Ramos (cell line): ENCODE measurements around the gene MDN1.
"Not testable (repeated sequence)": the region's sequence is repeated elsewhere in the genome, so short reads cannot be mapped to it uniquely, and the experiment has no call there.

Experiments used
- in situ Hi-C: fragments of 300-500 bp; cut with MboI; formaldehyde crosslinking; loops from one replicate; pipeline ENCODE4 v1.14.3; 2022; ENCODE audit warnings: low sequenced_read_pairs; ENCODE audit not compliant: unreplicated experiment

The MDN1 gene

GRCh38 chr6:89776583-89777233 lies 42.9 kb downstream of the MDN1 start:
- in situ Hi-C loops: no loop called here

- in situ Hi-C loops: no loop called here
These were observed 44.4 kb downstream of the MDN1 start for GRCh38 chr6:89775150-89775549.

DNA sequence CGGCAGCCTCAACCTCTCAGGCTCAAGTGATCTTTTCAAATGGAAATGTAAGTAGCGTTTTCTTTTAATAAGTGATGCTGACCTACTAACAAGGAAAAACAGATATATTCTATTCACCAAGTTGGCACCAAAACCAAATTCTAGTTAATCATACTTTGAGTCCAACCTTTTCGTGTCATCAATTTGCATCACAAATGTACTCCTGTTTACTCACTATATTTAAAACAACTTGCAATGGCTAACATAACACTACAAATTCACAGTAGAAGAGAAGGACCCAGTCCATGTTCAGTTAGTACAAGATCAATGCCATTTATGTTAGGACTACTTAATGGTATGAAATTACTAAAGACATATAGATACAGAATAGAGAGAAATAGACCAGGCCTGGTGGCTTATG lies 50.0 kb downstream of the MDN1 start:
- in situ Hi-C loops: no loop called here

- in situ Hi-C loops: no loop called here
These were observed 51.3 kb downstream of the MDN1 start for GRCh38 chr6:89768324-89768723.

- in situ Hi-C loops: no loop called here
These were observed 56.0 kb downstream of the MDN1 start for GRCh38 chr6:89763550-89763949.

GRCh38 chr6:89758830-89759229 lies 60.8 kb downstream of the MDN1 start:
- in situ Hi-C loops: no loop called here

- in situ Hi-C loops: no loop called here
These were observed 69.3 kb downstream of the MDN1 start for GRCh38 chr6:89750338-89750737.

GRCh38 chr6:89749918-89750317 lies 69.7 kb downstream of the MDN1 start:
- in situ Hi-C loops: no loop called here

DNA sequence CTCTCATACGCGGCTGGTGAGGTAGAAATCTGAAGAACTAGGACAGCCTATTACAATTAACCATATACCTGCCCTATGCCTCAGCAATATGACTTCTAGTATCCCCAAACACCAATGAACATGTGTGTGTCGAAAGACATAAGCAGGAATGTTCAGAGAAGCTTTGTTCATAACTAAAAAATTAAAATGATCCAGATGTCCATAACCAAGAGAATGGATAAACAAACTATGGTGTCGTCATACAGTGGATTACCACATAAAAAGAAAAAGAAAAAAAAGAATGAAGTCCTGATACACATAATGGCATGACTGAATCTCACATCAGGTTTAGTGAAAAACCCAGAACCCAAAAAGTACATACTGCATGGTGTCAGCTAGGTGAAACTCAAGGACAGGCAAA lies 73.9 kb downstream of the MDN1 start:
- in situ Hi-C loops: no loop called here

GRCh38 chr6:89745096-89745495 lies 74.5 kb downstream of the MDN1 start:
- in situ Hi-C loops: no loop called here

DNA sequence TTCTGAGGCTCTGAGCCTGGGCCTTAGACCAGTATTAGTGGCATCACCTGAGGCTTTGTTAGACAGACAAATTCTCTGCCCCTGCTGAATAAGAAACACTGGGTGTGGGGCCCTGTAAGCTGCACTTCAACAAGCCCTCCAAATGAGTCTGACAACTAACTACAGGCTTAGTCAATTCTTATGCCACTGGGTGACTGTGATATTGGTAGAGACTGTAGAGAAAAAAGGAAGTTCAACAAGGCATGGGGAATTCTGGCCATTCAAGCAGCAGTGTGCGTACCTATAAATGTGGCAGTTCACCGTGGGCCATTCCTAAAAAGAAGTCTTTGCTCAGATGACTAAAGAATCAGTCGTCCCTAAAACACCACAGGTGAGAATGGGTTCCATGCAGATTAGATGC lies 82.7 kb downstream of the MDN1 start:
- in situ Hi-C loops: no loop called here

DNA sequence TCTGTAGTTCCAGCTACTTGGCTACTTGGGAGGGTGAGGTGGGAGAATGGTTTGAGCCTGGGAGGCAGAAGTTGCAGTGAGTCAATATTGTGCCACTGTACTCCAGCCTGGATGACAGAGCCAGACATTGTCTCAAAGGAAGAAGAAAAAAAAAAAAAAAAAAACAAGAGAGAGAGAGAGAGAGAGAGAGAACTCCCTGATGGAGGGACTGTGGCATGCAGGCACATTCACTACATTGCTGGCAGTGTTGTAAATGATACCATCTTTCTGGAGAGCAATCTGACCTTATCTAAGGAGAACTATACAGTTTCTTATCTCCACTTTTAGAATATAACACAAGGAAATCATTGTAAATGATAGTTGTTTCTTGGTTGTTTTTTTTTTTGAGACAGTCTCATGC lies 85.1 kb downstream of the MDN1 start:
- in situ Hi-C loops: no loop called here

DNA sequence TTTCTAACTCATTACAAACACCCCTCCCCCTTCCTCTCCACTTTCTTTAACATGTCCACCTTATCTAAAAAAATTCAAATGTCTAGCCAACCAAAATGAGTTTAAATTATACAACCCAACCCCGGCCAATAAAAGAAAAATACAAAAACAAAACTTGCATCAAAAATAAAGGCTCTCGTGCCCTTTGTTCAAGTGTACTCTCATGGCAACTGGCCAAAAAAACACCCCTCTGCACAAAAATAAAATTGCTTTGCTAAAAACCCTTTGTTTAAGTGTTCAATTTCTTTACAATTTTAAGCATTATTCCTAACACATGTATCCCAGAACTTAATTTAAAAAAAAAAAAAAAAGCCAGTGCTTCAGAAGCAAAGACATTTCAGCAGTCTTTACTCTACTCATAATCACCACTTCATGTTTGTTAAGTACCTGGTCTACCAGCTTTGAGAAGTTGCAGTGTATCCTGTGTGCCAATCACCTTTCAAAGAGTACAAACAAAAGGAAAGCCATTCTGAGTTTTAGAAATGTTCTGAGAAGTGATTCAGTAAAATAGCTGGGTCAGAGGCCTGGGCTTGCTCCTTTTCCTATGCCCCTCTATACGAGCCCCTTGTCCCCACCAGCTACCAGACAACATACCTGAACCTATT lies 87.5 kb downstream of the MDN1 start:
- in situ Hi-C loops: no loop called here

GRCh38 chr6:89731262-89731661 lies 88.3 kb downstream of the MDN1 start:
- in situ Hi-C loops: not testable (repeated sequence)

- in situ Hi-C loops: no loop called here
These were observed 89.8 kb downstream of the MDN1 start for GRCh38 chr6:89729818-89730217.

DNA sequence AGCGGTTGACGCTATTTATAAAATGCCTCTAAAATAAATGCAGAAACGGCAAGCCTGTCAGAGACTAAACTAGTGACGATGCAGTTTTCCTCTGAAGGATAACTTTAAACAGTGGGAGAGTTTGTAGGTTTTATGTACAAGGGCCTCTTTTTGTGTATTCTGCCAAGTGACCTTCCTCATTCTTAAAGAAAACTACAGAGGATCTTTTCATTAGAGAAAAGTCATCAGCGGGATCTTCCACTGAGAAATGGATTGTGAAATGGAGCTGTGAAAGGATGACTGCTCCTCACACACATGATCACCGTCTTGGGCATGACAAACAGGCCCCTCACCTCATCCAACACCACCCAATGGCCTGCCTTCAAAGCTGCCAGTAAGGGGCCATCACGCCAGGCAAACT lies 92.1 kb downstream of the MDN1 start:
- in situ Hi-C loops: no loop called here

DNA sequence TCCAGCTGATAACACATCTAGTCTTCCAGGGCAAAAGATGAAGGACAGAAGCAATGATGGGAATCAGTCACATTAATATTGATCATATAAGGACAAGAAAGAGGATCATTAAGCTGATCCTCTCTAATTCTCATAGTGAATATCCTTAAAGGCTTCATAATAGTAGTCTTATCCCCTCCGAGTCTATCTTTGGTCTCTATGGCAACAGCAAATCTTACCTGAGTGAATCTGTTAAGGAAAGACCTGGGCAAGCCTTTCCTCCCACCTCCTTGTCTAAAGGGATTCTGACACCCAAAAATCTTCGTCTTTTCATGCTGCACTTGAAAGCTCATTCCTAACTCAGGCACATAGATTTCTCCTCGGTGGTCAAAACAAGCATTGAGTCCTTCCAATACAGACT lies 94.6 kb downstream of the MDN1 start:
- in situ Hi-C loops: no loop called here

DNA sequence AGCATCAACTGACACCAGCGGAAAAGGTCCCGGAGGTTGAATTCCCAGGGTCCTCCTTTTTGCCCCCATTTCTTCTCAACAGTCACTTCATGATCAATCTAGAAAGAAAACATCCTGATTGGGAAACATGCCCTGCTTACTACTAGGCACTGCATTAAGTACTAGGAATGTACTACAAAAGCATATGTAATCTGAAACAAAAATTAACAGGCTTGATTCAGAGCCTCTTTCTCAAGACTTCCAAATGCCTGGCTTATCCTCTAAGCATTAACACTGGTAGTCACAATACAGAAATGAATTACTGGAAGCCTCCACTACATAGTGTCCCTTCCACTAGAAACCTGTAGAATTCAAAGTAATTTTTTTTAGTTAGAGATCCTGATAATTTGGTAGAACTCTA lies 96.5 kb downstream of the MDN1 start:
- in situ Hi-C loops: no loop called here

- in situ Hi-C loops: no loop called here
These were observed 103.1 kb downstream of the MDN1 start for GRCh38 chr6:89716532-89716931.

GRCh38 chr6:89711801-89712200 lies 107.8 kb downstream of the MDN1 start:
- in situ Hi-C loops: no loop called here

DNA sequence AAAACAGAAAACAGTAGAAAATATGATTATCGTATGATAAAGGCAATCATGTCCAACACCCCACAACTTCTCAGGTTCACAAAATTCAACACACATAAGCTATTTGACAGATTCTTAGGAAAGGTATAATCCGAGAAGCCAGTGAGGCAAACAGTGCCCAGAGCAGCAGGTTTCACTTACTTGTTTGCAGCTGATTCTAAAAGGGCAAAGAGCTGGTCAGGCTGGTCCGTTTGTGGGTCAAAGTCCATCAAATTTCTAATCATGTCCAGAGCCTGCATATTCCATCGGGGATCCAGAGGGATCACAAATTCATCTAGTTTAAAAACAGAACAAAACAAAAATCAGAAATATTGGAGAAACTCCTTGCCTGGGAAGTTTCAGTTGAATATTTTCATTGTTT lies 111.3 kb downstream of the MDN1 start:
- in situ Hi-C loops: no loop called here

GRCh38 chr6:89707766-89708165 lies 111.8 kb downstream of the MDN1 start:
- in situ Hi-C loops: no loop called here
